Measurements from ENCODE around the gene DNAJC7.

The DNAJC7 gene

GRCh38 chr17:41974658-41975057, 42.6 kb downstream of the DNAJC7 start:
- no peak for DNase-seq

GRCh38 chr17:41974031-41974430, 43.2 kb downstream of the DNAJC7 start:
- no peak for DNase-seq

DNA sequence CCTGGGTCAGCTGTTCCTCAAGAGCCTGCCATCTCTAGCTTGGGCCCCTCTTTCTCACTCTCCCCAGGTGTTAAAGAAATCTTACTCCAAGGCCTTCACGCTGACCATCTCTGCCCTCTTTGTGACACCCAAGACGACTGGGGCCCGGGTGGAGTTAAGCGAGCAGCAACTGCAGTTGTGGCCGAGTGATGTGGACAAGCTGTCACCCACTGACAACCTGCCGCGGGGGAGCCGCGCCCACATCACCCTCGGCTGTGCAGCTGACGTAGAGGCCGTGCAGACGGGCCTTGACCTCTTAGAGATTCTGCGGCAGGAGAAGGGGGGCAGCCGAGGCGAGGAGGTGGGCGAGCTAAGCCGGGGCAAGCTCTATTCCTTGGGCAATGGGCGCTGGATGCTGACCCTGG, 43.8 kb downstream of the DNAJC7 start:
- no peak for DNase-seq

- DNase-seq, result no peak
Observed at GRCh38 chr17:41972571-41973407, 44.5 kb downstream of the DNAJC7 start.

- DNase-seq, result no peak
Observed at GRCh38 chr17:41971721-41972523, 45.3 kb downstream of the DNAJC7 start.

GRCh38 chr17:41970901-41971331, 46.3 kb downstream of the DNAJC7 start:
- DNase-seq, result no peak

DNA sequence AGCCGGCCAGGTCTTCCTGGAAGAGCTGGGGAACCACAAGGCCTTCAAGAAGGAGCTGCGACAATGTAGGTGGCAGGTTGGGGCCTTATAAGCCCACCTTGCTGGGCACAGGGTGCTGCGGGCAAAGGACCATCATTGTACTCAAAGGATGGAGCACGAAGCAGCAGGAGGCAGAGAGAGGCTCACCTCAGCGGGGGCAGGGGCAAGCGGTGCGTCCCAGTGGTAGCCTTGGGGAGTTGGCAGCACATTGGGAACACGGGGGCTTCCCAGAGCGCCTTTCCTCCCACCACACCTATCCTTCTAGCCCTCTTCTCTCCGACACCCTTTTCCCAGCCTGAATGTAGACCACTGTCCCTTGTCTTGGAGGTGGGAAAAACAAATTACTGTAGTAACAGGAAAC, 48.6 kb downstream of the DNAJC7 start:
- no peak for DNase-seq

- DNase-seq, result no peak
Observed at GRCh38 chr17:41967921-41968578, 49.2 kb downstream of the DNAJC7 start.

- DNase-seq, result peak; percentile 23 to 41
Observed at GRCh38 chr17:41967141-41967920, 49.9 kb downstream of the DNAJC7 start.

DNA sequence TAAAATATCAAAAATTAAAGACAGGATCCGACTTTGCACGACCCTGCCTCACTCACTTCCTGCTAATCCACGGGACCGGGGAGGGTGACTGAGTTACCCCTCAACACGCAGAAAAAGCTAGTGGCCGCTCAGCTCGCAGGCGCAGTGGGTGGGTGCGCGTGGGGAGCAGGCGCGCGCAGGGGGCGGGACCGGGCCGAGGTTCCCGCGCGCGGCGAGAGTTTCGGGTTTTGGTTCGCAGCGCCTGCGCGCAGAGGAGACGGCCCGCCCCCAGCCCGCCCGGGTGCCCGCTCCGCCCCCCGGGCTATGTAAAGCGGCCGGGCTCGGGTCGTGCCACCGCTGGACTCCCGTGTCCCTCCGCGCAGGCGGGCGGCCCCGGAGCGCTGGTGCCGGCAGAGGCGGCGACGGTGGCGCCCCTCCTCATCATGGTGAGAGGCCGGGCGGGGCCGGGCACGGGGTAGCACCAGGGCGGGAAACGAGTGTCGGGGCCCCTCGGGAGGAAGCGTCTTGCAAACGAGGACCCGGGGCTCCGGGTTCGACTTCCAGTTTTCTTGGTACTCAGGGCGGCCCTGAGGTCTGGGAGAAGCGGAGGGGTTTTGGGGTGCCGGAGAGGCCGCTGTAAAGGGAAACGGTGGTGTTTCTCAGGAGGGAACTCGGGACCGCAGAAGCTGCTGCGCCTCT, 50.6 kb downstream of the DNAJC7 start, which contains the start of gene CNP:
CNP (plus strand) TSS at position 333 of the 678 bp plus-strand sequence; CDS start at position 423, 90 bp downstream.
- DNase-seq, result peak; percentile 88 to 94

- DNase-seq, result peak; percentile 58 to 72
Observed at GRCh38 chr17:41965694-41966462, 51.4 kb downstream of the DNAJC7 start.

DNA sequence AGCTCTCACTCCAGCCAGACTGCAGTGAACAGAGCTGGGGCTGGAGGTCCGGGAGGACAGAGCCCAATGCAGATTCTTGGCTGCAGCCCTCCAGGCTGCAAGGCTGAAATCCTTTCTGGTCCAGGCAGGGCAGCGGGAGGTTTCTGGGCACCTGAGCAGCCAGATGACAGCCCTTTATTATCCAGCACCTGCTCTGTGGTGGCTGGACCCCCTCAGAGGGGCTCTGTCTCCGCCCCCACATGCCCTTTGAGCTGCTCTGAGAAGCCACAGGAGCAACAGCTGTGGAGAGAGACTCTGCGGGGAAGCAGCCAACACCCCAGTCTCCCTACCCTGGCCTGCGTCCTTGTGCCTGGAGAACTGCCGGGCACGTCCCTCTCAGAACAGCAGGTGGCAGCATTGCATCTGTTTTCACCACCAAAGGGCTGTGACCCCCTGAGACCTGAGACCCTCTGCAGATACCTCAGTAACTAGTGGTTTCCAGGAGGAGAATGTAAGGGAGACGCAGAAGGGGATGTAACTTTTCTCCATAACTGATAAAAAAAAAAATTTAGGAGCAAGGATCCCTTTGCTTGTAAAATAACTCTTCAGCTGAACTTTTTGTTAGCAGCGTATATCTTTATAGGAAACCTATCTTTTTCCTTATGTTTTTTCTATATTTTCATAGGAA, 54.3 kb downstream of the DNAJC7 start:
- peak; percentile 61 to 64 for DNase-seq

DNA sequence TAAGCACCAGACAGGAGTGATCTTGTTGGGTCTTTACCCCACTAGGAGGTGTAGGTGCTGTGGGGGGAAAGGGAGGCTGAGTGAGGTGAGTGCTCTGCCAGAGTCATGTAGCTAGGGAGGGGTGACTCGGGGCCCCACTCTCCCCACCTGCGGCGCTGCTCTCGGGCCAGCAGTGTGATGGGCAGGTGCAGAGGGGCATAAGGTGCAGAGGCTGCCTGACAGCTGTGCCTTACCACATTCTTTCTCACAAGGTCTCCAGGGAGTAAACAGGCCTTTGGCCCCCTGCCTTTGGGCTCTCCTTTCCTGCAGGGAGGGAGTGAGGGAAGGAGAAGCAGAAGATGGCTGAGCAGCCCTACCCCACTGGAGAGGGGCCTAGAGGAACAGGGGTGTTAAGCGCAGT, 55.1 kb downstream of the DNAJC7 start:
- DNase-seq, result no peak

DNA sequence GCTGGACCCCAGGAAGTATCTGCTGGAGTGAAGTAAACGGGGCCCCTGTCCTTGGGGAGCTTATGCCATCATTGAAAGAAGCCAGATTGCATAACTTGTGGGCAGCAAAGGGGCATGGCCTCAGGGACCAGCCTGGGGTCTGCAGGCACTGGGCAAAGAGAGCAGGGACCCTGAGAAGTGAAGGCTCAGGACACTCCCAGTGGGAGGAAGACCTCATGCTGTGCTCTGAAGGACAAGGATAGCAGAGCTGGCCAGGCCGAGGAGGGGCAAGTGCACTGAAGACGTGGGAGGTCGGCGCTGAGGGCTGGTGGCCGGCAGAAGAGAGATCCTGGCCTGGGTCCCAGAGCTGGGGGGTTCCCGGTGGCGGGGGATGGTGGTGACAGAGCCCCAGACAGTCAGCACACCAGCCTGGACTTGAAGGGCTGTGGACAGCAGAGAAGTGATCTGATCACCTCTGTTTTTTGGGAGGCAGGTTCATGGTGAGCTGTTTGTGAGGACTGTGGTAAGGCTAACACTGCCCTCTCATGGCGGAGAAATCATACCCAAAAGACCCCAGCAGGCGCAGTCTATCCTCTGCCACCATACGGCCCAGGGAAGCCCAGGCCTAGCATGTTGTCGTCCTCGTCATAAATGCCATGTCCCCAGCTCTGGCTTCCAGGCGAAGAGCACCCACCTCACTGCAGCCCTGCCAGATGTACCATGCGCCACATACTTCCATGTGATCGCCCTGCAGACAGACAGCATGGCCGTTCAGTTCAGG, 57.7 kb downstream of the DNAJC7 start:
- no peak for DNase-seq

DNA sequence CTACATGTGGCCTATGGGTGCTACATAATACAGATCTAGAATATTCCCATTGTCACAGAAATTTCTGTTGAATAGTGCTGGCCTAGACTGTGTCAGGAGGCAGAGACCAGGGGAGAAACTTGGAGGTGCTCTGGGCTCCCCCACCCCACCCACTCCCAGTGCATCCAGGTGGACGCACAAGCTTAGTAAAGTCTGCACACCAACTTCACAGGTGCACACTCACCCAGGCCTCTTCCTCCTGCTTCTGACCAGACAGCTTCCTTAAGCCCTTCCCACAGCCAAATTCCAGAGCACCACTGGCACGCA, 58.3 kb downstream of the DNAJC7 start:
- no peak for DNase-seq

DNA sequence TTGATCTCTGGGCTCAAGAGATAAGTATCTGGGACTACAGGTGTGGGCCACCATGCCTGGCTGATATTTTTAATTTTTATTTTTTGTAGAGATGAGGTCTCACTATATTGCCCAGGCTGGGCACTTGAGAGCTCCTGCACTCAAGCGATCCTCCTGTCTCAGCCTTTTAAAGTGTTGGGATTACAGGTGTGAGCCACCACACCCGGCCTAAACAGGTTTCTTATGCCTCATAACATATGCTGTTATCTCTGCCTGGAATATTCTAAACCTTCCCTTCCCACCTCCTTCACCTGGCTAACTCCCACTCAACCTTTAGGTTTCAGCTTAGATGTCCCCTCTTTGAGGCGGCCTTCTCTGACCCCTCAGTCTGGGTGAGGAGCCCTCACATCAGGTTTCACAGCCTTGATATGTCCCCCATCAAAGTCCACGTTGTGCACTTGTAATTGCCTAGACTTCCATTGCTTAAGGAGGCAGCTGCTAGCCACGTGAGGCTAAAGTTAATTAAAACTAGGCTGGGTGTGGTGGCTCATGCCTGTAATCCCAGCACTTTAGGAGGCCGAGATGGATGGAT, 59.3 kb downstream of the DNAJC7 start:
- DNase-seq, result no peak

- DNase-seq, result no peak
Observed at GRCh38 chr17:41957031-41957868, 60.0 kb downstream of the DNAJC7 start.

DNA sequence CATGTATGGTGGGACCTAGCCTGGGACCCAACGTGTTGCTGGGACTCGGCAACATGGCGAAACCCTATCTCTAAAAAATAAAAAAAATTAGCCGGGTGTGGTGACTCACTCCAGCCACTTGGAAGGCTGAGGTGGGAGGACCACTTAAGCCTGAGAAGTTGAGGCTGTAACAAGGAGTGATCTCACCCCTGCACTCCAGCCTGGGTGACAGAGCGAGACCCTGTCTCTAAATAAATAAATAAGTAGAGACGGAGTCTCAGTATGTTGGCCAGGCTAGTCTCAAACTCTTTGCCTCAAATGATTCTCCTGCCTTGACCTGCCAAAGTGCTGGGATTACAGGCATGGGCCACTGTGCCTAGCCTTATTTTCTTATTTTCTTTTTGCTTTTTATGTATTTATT, 60.7 kb downstream of the DNAJC7 start:
- DNase-seq, result no peak

Data from stimulated activated CD4-positive, alpha-beta T cell treated with anti-CD3 and anti-CD28 coated beads, Interleukin-4, amount 100 ng/mL, for 4 hours (primary cell).